Bronchial epithelial cell (primary cell): Measurements from ENCODE around the gene WFS1. TPM values are rescaled to one million over a fixed set of nuclear protein-coding genes. Genes with fewer than 3 reads are reported as not detected.

Experiments used
- DNase-seq: peaks from one replicate; pipeline ENCODE4 v3.0.0-alpha.2; 2010; ENCODE audit warnings: low read depth
- FAIRE-seq: peaks from 2 replicates; lab custom pipeline; 2011; peaks lifted over from hg19 to GRCh38; lab: Jason Lieb, UNC
- H3K27me3 ChIP-seq: 2 replicates; pipeline ENCODE4 v1.5.1; 2011; ENCODE audit warnings: low read length; ENCODE audit not compliant: control insufficient read depth, insufficient read depth
- H3K36me3 ChIP-seq: 2 replicates; pipeline ENCODE4 v1.5.1; 2011; ENCODE audit warnings: low read length; ENCODE audit not compliant: control insufficient read depth, insufficient read depth
- H3K4me3 ChIP-seq: 2 replicates; pipeline ENCODE4 v1.5.1; 2011; ENCODE audit warnings: mild to moderate bottlenecking, low read depth, low read length, control low read depth
- total RNA-seq: library from RNA; depleted of rRNA; stranded (reverse); fragments of >200 nt; gene quantifications from 2 replicates; pipeline ENCODE4 v1.2.1, GENCODE V29; 2014
- TF ChIP-seq, protein P1 (sequence below): IDR thresholded peaks from 2 replicates; pipeline ENCODE4 v1.5.1; 2011; ENCODE audit warnings: mild to moderate bottlenecking, moderate library complexity, low read length, control low read depth, inconsistent platforms; ENCODE audit not compliant: insufficient read depth, severe bottlenecking

The WFS1 gene
- total RNA-seq, 1 donor from 2014 or later, result 7.9 TPM

DNA sequence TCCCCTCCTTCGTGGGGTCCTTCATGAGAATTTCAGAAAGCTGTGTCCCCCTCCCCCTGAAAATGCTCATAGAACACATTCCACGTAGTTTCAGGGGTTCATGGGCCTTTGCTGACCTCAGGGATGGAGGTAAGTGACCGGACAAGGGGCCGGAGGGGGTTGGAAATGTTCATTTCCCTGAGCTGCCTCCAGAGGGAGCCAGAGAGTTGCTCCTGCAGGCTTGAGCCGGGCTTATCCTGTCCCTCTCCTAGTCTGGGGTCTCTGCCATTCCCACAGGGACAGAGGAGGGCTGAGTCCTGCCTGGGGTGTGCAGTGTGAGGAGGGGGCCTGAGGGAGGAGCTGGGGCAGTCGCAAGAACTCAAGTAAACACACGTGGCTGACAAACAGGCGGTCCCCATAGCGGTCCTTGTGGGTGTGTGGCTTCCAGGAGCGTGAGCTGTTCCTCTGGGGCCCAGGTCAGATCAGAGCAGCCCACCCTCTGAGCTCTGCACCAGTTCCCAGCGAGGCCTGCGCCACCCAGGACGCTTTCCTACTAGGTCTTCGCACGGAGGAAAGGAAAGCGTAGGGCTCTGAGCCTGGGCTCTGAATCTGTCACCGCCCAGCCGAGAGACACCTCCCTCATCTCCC is 62.5 kb downstream of the WFS1 start:
- Histone ChIP-seq H3K27me3 (no peaks in the 10 kb centered on the region), H3K36me3 (no peaks in the 10 kb centered on the region), H3K4me3 (no peak overlapping the region)
- FAIRE-seq (no peak), DNase-seq (no peak)
- TF ChIP-seq, protein P1, sequence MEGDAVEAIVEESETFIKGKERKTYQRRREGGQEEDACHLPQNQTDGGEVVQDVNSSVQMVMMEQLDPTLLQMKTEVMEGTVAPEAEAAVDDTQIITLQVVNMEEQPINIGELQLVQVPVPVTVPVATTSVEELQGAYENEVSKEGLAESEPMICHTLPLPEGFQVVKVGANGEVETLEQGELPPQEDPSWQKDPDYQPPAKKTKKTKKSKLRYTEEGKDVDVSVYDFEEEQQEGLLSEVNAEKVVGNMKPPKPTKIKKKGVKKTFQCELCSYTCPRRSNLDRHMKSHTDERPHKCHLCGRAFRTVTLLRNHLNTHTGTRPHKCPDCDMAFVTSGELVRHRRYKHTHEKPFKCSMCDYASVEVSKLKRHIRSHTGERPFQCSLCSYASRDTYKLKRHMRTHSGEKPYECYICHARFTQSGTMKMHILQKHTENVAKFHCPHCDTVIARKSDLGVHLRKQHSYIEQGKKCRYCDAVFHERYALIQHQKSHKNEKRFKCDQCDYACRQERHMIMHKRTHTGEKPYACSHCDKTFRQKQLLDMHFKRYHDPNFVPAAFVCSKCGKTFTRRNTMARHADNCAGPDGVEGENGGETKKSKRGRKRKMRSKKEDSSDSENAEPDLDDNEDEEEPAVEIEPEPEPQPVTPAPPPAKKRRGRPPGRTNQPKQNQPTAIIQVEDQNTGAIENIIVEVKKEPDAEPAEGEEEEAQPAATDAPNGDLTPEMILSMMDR, result peak; percentile 83

GRCh38 chr4:6332669-6333050 is 63.0 kb downstream of the WFS1 start:
- H3K36me3 ChIP-seq, result no peaks in the 10 kb centered on the region
- TF ChIP-seq, protein P1, result no peak
- DNase-seq, result no peak
- no peak overlapping the region for H3K4me3 ChIP-seq
- no peak for FAIRE-seq
- H3K27me3 ChIP-seq, result no peaks in the 10 kb centered on the region

DNA sequence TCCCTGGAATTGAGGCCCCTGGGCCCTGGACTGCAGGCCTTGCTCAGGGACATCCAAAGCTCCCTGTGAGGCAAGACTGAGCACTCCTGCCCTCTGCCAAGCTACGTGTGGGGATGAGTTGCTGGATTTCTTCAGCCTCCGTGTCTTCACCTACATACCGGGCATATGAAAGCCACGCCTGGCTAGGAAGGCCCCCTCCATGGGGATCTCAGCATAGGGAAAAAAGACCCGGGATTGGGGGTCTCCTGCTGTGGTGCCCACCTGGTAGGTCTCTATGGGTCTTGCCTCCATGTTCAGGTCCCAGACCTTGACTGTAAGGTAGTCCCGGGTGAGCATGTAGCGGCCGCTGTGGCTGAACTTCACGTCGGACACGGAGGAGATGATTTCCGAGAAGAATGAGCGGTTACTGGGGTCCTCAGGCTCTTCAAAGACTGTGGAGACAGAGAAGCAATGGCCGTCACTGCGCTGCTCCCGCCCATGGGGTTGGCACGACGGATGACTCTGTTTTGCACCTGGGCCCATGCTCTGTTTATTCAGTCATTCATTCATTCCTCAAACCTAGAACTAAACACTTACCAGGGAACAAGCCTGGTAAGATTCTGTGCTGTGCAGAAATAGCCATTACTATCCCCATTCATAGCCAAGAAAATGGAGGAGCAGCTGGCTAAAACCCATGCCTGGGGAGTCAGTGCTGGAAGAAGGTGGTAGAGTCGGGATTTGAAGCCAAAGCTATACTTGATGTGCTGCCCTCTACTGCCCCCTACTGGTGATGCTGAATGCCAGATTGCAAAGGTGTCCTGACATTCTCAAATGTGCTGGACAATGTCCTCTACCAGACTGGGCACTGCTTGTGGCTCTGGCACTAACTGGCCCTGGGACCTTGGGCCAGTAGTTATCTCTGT is 63.9 kb downstream of the WFS1 start:
- Histone ChIP-seq H3K36me3 (no peaks in the 10 kb centered on the region), H3K4me3 (no peak overlapping the region), H3K27me3 (peaks cover 3% of the 10 kb centered on the region)
- TF ChIP-seq, protein P1, result peak; percentile 51
- FAIRE-seq (no peak), DNase-seq (no peak)

DNA sequence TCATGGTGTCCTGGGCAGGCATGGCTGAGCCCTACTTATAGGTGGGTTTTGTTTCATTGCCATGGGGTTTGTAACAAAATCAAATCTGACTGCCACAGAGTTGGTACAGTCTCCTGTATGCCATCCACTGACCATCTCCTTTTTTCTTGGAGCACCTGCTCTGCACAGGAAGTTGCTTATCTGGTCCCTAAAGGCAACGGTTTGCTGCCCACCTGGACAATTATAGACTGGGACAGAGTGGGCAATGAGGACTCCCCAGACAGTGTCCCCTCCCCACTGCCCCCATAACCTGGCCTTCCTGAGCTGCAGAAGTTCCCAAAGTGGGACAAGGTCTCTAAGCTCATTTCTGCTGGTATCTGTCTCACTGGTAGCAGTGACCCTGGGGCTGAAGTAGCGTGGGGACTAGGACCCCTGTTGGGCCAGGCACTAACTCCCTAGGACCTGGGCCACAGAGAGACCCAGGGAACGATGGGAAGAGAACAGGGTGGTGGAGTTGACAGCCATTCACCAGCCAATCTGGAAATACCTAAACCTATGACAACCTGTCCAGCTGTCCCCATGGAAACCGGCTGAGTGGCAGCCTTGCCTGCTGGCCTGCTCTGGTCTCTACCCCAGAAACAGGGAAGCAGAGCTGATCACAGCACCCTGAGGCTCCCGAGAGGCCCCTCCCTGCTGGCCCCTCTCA is 64.7 kb downstream of the WFS1 start:
- H3K4me3 ChIP-seq, result no peak overlapping the region
- DNase-seq, result no peak
- no peaks in the 10 kb centered on the region for H3K36me3 ChIP-seq
- H3K27me3 ChIP-seq, result peaks cover 5% of the 10 kb centered on the region
- FAIRE-seq, result peak; percentile 28
- TF ChIP-seq, protein P1, result no peak

DNA sequence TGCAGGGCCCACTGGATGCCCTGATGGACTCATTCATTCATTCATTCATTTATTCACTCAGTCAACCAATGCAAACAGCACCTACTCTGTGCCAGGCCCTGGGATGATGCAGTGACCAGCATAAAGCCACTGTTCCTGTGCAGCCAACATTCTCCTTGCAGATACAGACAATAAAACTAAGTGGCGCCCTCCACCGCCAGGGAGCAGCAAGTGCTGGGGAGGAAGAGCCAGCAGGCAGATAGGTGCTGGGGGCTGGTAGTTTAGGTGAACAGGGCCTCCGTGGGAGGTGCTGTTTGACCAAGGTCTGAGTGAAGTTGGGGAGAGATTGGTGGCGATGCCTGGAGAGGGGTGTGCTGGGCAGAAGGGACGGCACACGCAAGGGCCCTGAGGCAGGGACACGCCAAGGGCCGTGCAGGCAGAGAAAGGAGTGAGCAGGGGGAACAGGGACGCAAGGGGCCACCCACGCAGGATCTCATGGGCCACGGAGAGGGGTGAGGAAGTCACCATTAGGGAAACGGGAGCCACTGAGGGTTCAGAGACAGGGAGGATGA is 65.5 kb downstream of the WFS1 start:
- TF ChIP-seq, protein P1, result no peak

More for the DNA sequence above, 65.5 kb downstream of the WFS1 start:
- no peak for DNase-seq
- FAIRE-seq, result no peak
- peaks cover 5% of the 10 kb centered on the region for H3K27me3 ChIP-seq
- H3K36me3 ChIP-seq, result no peaks in the 10 kb centered on the region
- H3K4me3 ChIP-seq, result no peak overlapping the region
